Measurements from ENCODE around the gene KRT35. TPM values are rescaled to one million over a fixed set of nuclear protein-coding genes. Genes with fewer than 3 reads are reported as not detected.

KRT35 gene
- total and polyA plus RNA-seq, 2 of the 13 experiments (the other 11 are each of a cell fraction or from before 2014, with no cell fraction given), result not detected

DNA sequence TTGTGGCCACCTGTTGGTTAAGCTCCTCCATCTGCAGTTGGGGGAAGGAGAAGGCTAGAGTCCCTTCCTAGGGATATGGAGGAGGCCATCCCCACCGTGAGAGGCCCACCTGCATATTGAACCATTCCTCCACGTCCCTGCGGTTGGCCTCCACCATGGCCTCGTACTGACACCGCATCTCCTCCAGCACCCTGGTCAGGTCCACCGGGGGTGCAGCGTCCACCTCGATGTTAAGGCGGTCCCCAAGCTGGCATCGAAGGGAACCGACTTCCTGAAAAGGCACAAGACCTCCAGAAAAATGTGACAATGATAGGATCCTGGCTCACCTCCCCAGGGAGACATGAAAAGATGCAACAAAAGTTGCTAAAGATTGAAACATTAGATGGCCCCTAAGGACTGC, 16.8 kb downstream of the KRT35 start (continued):
- no peak for TF ChIP-seq ZNF674 (CRISPR knock-in tag; IDR thresholded peaks at IDR 0.05; ENCODE audit: low read depth)
- no peak for TF ChIP-seq ZNF20 (CRISPR knock-in tag; IDR thresholded peaks at IDR 0.05)
- TF ChIP-seq, protein P1, sequence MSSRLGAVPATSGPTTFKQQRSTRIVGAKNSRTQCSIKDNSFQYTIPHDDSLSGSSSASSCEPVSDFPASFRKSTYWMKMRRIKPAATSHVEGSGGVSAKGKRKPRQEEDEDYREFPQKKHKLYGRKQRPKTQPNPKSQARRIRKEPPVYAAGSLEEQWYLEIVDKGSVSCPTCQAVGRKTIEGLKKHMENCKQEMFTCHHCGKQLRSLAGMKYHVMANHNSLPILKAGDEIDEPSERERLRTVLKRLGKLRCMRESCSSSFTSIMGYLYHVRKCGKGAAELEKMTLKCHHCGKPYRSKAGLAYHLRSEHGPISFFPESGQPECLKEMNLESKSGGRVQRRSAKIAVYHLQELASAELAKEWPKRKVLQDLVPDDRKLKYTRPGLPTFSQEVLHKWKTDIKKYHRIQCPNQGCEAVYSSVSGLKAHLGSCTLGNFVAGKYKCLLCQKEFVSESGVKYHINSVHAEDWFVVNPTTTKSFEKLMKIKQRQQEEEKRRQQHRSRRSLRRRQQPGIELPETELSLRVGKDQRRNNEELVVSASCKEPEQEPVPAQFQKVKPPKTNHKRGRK (CRISPR knock-in tag; IDR thresholded peaks at IDR 0.05), result no peak
- no peak for TF ChIP-seq ZNF205 (CRISPR knock-in tag; IDR thresholded peaks at IDR 0.05)
- no peak for TF ChIP-seq ADNP (CRISPR knock-in tag; IDR thresholded peaks at IDR 0.05)

DNA sequence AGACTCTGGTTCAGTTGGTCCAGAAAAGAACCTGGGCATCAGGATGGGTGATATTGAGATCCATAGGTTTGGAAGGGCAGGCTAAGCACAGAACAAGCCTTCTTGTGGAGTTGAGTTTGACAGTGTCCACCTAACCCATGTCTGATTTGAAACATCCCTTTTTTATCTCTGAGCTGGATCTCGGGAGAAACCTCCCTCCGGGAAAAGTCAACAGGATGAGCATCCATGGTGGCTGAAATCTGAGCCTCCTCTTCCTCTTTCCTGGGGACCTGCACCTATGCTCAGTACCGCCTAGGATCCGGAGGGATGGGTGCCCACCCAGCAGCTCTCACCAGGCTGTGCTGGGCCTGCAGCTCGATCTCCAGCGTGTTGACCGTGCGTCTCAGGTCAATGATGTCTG, 17.2 kb downstream of the KRT35 start:
- POLR2A ChIA-PET, result no interaction called here
- Histone ChIP-seq H3K9ac (ENCODE audit: insufficient read depth, low read depth, low read length) (no peak overlapping the region), H3K27ac (ENCODE audit: extremely low read length, insufficient read depth, low read length) (no peak overlapping the region), H3K9me3 (ENCODE audit: low read length) (no peaks in the 10 kb centered on the region), H4K20me1 (ENCODE audit: insufficient read depth, low read length) (no peaks in the 10 kb centered on the region), H3K4me2 (ENCODE audit: low read depth, low read length) (no peak overlapping the region), H3K79me2 (ENCODE audit: insufficient read depth, low read length) (no peaks in the 10 kb centered on the region), H2AFZ (ENCODE audit: low read length) (no peak overlapping the region), H3K36me3 (replicated peaks in 1 of 2; ENCODE audit: control insufficient read depth in 1 of 2, insufficient read depth in 2 of 2, low read length in 2 of 2) (no peaks in the 10 kb centered on the region), H3K27me3 (ENCODE audit: control insufficient read depth in 1 of 2, insufficient read depth in 2 of 2, low read length in 2 of 2) (peaks cover 2 to 43% of the 10 kb centered on the region in 2 experiments; a peak in 3 of 5 replicates), H3K4me1 (ENCODE audit: insufficient read depth, low read length) (no peaks in the 10 kb centered on the region), H3K4me3 (replicated peaks in 1 of 3; ENCODE audit: insufficient read depth in 1 of 3, low read depth in 2 of 3, low read length in 3 of 3) (no peak overlapping the region)
- intact Hi-C loops (cut with micrococcal nuclease; ENCODE audit: unreplicated experiment) (no loop called here), in situ Hi-C loops (cut with HindIII; ENCODE audit: extremely low pct_ligation_motif_present, low pct_unique_long_range_greater_than_20kb) (no loop called here)
- 11% methylated on average over 4 of the region's 8 CpGs for WGBS (ENCODE audit: low lambda C conversion rate)
- TF ChIP-seq ZNF839 (CRISPR knock-in tag; IDR thresholded peaks at IDR 0.05; ENCODE audit: borderline replicate concordance) (no peak), SNRNP70 (IDR thresholded peaks at IDR 0.05; ENCODE audit: low read depth, low read length) (no peak)
- TF ChIP-seq, protein P2, sequence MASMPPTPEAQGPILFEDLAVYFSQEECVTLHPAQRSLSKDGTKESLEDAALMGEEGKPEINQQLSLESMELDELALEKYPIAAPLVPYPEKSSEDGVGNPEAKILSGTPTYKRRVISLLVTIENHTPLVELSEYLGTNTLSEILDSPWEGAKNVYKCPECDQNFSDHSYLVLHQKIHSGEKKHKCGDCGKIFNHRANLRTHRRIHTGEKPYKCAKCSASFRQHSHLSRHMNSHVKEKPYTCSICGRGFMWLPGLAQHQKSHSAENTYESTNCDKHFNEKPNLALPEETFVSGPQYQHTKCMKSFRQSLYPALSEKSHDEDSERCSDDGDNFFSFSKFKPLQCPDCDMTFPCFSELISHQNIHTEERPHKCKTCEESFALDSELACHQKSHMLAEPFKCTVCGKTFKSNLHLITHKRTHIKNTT (CRISPR knock-in tag; IDR thresholded peaks at IDR 0.05), result no peak
- DNase-seq (ENCODE audit: low spot score), result no peak
- BruUV-seq (replicated peaks), result no TSS peak
- FAIRE-seq, result no peak
- CTCF ChIA-PET (ENCODE audit: low intra/inter-chr PET ratio, low total read pairs), result no interaction called here
- no peak for ATAC-seq
